ENCODE data around the gene OGFOD3.

DNA sequence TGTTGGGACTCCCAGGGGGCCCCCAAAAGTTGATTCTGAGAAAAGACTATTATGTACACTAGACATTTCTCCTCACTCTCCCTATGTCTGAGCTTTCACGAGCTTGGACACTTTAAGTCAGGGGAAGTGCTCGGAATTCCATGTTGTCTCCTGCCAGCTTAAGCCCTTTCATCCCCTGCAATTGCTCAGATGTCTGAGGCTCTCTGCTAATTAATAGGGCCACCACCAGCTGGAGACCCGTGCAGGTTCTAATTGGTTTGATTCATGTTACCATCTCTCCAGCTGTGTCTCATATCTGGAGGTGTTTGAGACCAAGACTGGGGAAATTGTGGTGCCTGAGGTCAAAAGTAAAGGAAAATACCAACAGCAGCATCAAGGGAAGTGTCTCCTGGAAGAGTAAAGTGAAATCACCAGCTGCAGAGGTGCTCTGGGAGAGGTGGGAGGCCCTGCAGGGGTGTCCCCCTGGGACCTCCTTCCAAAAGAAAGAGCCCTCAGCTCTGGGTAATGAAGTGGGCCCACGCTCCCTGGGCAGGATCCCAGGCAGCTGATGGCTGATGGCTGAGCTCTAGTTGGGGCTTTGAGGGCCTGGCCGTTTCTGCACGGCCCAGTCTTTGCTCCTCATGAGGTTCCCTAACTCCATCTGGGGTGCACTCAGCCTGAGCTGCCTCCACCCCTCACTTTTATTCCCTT is 52.6 kb downstream of the OGFOD3 start:
- TF ChIP-seq CTCF (IDR thresholded peaks at IDR 0.05) (no peak), POLR2A (IDR thresholded peaks at IDR 0.05) (no peak)
